NB4 (cell line): ENCODE results near the gene NDUFS8.

ENCODE experiments used
- CTCF ChIP-seq: IDR thresholded peaks from one replicate; pipeline ENCODE4 v1.5.1; 2012; ENCODE audit warnings: low read depth, low read length
- MYC ChIP-seq: IDR thresholded peaks from 2 replicates; pipeline ENCODE4 v1.6.1; 2011; ENCODE audit warnings: low read depth, low read length
- POLR2A ChIP-seq: IDR thresholded peaks from 2 replicates; pipeline ENCODE4 v1.6.1; 2011; ENCODE audit warnings: mild to moderate bottlenecking; ENCODE audit not compliant: insufficient read length; ENCODE audit errors: extremely low read depth
- TF ChIP-seq, protein P1 (sequence below): IDR thresholded peaks from 2 replicates; pipeline ENCODE4 v1.6.1; 2011; ENCODE audit warnings: low read depth, low read length

DNA sequence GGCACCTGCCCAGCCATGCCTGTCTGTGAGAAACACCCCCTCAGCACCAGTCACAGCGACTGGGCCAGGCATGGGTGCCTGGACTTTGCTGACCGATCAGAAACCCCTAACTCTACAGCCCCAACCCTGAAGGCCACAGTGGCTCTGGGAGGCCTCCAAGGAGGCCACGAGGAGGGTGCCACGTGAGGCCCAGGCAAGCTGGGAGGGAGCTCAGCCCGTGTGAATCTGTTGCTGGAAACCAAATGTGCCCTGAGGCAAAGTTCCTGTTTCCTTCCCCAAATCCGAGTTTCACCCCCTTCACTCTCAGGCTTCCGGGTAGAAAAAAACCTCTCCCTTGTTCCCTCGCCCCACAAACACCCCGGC lies 27.9 kb upstream of the NDUFS8 start:
- TF ChIP-seq CTCF (no peak), POLR2A (no peak), MYC (no peak)
- TF ChIP-seq, protein P1, sequence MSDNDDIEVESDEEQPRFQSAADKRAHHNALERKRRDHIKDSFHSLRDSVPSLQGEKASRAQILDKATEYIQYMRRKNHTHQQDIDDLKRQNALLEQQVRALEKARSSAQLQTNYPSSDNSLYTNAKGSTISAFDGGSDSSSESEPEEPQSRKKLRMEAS: no peak
